Breast epithelium (tissue), 3 donors: ENCODE measurements around the gene GPR180.

Experiments used
- CTCF ChIP-seq, 3 donors: fragments of 450-650 bp; IDR thresholded peaks; one replicate each; pipeline ENCODE4 v1.5.1; 2016 to 2017; ENCODE audit warnings: antibody characterized with exemption in 3 of 3, mild to moderate bottlenecking in 3 of 3, moderate library complexity in 3 of 3
- POLR2AphosphoS5 ChIP-seq, 3 donors: sonication (generic); formaldehyde crosslinking; IDR thresholded peaks; one replicate each; pipeline ENCODE4 v1.6.1; 2017; ENCODE audit warnings: antibody characterized with exemption in 3 of 3

- no peak for TF ChIP-seq CTCF (IDR thresholded peaks at IDR 0.05)
- TF ChIP-seq POLR2AphosphoS5 (IDR thresholded peaks at IDR 0.05), result no peak
Measured at GRCh38 chr13:94679614-94680013, 78.0 kb downstream of the GPR180 start.
